Measurements from ENCODE around the gene TAB2. TPM values are rescaled to one million over a fixed set of nuclear protein-coding genes. Genes with fewer than 3 reads are reported as not detected.

The TAB2 gene
- total and polyA plus RNA-seq, 7 donors, result 35.9 to 86.0 (median 56.5) TPM

DNA sequence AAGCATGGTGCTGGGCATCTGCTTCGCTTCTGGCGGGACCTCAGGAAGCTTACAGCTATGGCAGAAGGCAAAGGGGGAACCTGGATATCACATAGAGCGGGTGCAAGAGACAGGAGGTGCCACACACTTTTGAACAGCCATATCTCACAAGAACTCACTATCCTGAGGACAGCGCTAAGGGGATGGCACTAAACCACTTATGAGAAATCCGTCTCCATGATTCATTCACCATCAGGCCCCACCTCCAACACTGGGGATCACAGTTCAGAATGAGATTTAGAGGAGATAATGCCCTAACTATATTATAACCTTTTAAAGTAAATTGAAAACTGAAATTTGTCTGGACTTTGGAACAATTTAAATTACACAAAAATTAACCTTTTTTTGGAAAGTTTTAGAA is 44.8 kb downstream of the TAB2 start:
- peak in 2 of 4 donors; percentile 52 to 57 for ATAC-seq
- intact Hi-C loops (cut with DNase I), result no loop called here
- 97 to 98% (median 97%) methylated on average over 5 of the region's 5 CpGs for WGBS, 3 donors
- Histone ChIP-seq H3K4me3 (no peak overlapping the region), H3K4me1 (peaks cover 17% of the 10 kb centered on the region), H3K36me3 (ENCODE audit: insufficient read depth in 1 of 2, low read depth in 1 of 2) (no peaks in the 10 kb centered on the region), H3K27me3 (ENCODE audit: insufficient read depth in 3 of 3, low read length in 2 of 3) (no peaks in the 10 kb centered on the region), H3K27ac (no peak overlapping the region), H3K9me3 (no peaks in the 10 kb centered on the region)
- TF ChIP-seq CTCF (IDR thresholded peaks at IDR 0.05), result no peak
- DNase-seq, result no peak

DNA sequence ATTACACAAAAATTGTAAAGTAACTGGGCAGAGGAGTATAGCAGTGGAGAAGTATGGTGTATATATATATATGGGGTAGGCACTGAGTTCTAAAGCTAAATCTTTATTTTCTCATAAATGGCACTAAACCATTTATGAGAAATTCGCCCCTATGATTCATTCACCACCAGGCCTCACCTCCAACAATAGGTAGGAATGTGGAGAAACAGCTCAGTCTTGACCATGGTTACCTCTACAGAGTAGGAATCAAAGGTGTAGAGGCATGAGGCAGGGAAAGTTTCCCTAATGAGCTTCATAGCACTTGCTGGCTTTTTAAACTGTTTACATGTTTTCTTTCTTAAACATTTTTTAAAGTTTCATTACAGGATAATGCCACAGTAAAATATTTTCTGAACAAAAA is 45.6 kb downstream of the TAB2 start:
- Histone ChIP-seq H3K27ac (no peak overlapping the region), H3K9me3 (no peaks in the 10 kb centered on the region), H3K4me1 (peaks cover 26% of the 10 kb centered on the region), H3K27me3 (ENCODE audit: insufficient read depth in 3 of 3, low read length in 2 of 3) (no peaks in the 10 kb centered on the region), H3K36me3 (ENCODE audit: insufficient read depth in 1 of 2, low read depth in 1 of 2) (no peaks in the 10 kb centered on the region), H3K4me3 (no peak overlapping the region)
- no peak for TF ChIP-seq CTCF (IDR thresholded peaks at IDR 0.05)
- WGBS, 3 donors, result 92 to 99% (median 97%) methylated on average over 1 of the region's 1 CpG
- ATAC-seq, result no peak
- intact Hi-C loops (cut with DNase I), result no loop called here
- no peak for DNase-seq

GRCh38 chr6:149364557-149364956 is 47.0 kb downstream of the TAB2 start:
- DNase-seq (no peak), ATAC-seq (no peak)
- peaks cover 26% of the 10 kb centered on the region for H3K4me1 ChIP-seq
- 78 to 91% (median 88%) methylated on average over 2 of the region's 2 CpGs for WGBS, 3 donors
- no peak for TF ChIP-seq CTCF (IDR thresholded peaks at IDR 0.05)
- H3K9me3 ChIP-seq, result no peaks in the 10 kb centered on the region
- H3K36me3 ChIP-seq (ENCODE audit: insufficient read depth in 1 of 2, low read depth in 1 of 2), result no peaks in the 10 kb centered on the region
- intact Hi-C loops (cut with DNase I), result no loop called here
- H3K27ac ChIP-seq, result no peak overlapping the region
- no peak overlapping the region for H3K4me3 ChIP-seq
- H3K27me3 ChIP-seq (ENCODE audit: insufficient read depth in 3 of 3, low read length in 2 of 3), result no peaks in the 10 kb centered on the region

GRCh38 chr6:149365197-149365596 is 47.7 kb downstream of the TAB2 start:
- DNase-seq (no peak), ATAC-seq (no peak)
- Histone ChIP-seq H3K4me3 (no peak overlapping the region), H3K9me3 (no peaks in the 10 kb centered on the region), H3K27me3 (ENCODE audit: insufficient read depth in 3 of 3, low read length in 2 of 3) (no peaks in the 10 kb centered on the region), H3K4me1 (peaks cover 26% of the 10 kb centered on the region), H3K27ac (no peak overlapping the region), H3K36me3 (ENCODE audit: insufficient read depth in 1 of 2, low read depth in 1 of 2) (peaks cover 0 to 5% of the 10 kb centered on the region in 2 donors)
- intact Hi-C loops (cut with DNase I), result no loop called here
- no peak for TF ChIP-seq CTCF (IDR thresholded peaks at IDR 0.05)

- ATAC-seq (no peak), DNase-seq (no peak)
- Histone ChIP-seq H3K36me3 (ENCODE audit: insufficient read depth in 1 of 2, low read depth in 1 of 2) (peaks cover 0 to 7% of the 10 kb centered on the region in 2 donors), H3K27me3 (ENCODE audit: insufficient read depth in 3 of 3, low read length in 2 of 3) (no peaks in the 10 kb centered on the region), H3K4me3 (no peak overlapping the region), H3K27ac (no peak overlapping the region), H3K9me3 (no peaks in the 10 kb centered on the region), H3K4me1 (peaks cover 26% of the 10 kb centered on the region)
- WGBS, 3 donors, result 91 to 95% (median 95%) methylated on average over 4 of the region's 4 CpGs
- TF ChIP-seq CTCF (IDR thresholded peaks at IDR 0.05), result no peak
- intact Hi-C loops (cut with DNase I), result no loop called here
Measured at GRCh38 chr6:149366267-149366921, 48.9 kb downstream of the TAB2 start.
